ENCODE measurements around the gene GALNT7. TPM values are rescaled to one million over a fixed set of nuclear protein-coding genes. Genes with fewer than 3 reads are reported as not detected.

Gene GALNT7
- total RNA-seq, 1 experiment from 2014 or later = 13.8 TPM

- Histone ChIP-seq H3K36me3 (ENCODE audit: low read depth, low read length) (peaks cover 5% of the 10 kb centered on the region; the same call in 1 of the 2 replicates), H3K79me2 (ENCODE audit: low read length) (peaks cover 7% of the 10 kb centered on the region; the same call in 1 of the 2 replicates), H3K4me3 (ENCODE audit: low read length) (no peak overlapping the region), H3K9me2 (replicated peaks; ENCODE audit: low read length) (no peaks in the 10 kb centered on the region), H3K27me3 (ENCODE audit: low read length) (no peaks in the 10 kb centered on the region), H3K27ac (ENCODE audit: low read length) (no peak overlapping the region), H3F3A (ENCODE audit: low read length, unreplicated experiment) (no peaks in the 10 kb centered on the region), H3K4me2 (ENCODE audit: low read length) (no peak overlapping the region), H4K20me1 (ENCODE audit: low read length) (no peaks in the 10 kb centered on the region), H3K9ac (ENCODE audit: low read length) (no peak overlapping the region), H3K9me3 (ENCODE audit: low read length) (no peaks in the 10 kb centered on the region), H2AFZ (ENCODE audit: low read length) (no peak overlapping the region), H3K4me1 (ENCODE audit: insufficient read depth, low read length) (peaks cover 17% of the 10 kb centered on the region)
- ATAC-seq = no peak
- ChIA-PET POLR2A (ENCODE audit: unreplicated experiment) (no interaction called here), CTCF (no interaction called here)
- no TSS peak for BruUV-seq (replicated peaks)
- no peak for TF ChIP-seq CTCF (conservative IDR thresholded peaks at IDR 0.05; ENCODE audit: low read depth, low read length)
- TF ChIP-seq EZH2 (IDR thresholded peaks at IDR 0.05; ENCODE audit: low read length, unreplicated experiment) = no peak
- no peak for TF ChIP-seq EZH2phosphoT487 (IDR thresholded peaks at IDR 0.05; ENCODE audit: borderline replicate concordance, low read length)
- no peak for DNase-seq
- intact Hi-C loops (cut with micrococcal nuclease) = loop anchor here (10.0 kb wide), 1 partner anchor 420 kb away; no protein-coding TSS in a partner anchor
Measured at GRCh38 chr4:173254646-173255045, 86.0 kb downstream of the GALNT7 start.

GRCh38 chr4:173256825-173257224 lies 88.2 kb downstream of the GALNT7 start:
- no peaks in the 10 kb centered on the region for H3K9me2 ChIP-seq (replicated peaks; ENCODE audit: low read length)
- peaks cover 5% of the 10 kb centered on the region; the same call in 1 of the 2 replicates for H3K36me3 ChIP-seq (ENCODE audit: low read depth, low read length)
- no peaks in the 10 kb centered on the region for H3K9me3 ChIP-seq (ENCODE audit: low read length)
- ChIA-PET CTCF (interaction anchor here (1.3 to 1.7 kb wide), 3 partner anchors 45 to 243 kb away, joined by 7 to 12 read pairs (median 9); no protein-coding TSS in a partner anchor), POLR2A (ENCODE audit: unreplicated experiment) (no interaction called here)
- intact Hi-C loops (cut with micrococcal nuclease) = loop anchor here (1.0 to 10.0 kb wide), 4 partner anchors 86 to 422 kb away; no protein-coding TSS in a partner anchor
- ATAC-seq (no peak), DNase-seq (no peak)
- no TSS peak for BruUV-seq (replicated peaks)
- no peak overlapping the region for H3K27ac ChIP-seq (ENCODE audit: low read length)
- no peak overlapping the region for H3K4me2 ChIP-seq (ENCODE audit: low read length)
- H3K4me3 ChIP-seq (ENCODE audit: low read length) = no peak overlapping the region
- no peaks in the 10 kb centered on the region for H4K20me1 ChIP-seq (ENCODE audit: low read length)
- H3F3A ChIP-seq (ENCODE audit: low read length, unreplicated experiment) = no peaks in the 10 kb centered on the region
- H3K79me2 ChIP-seq (ENCODE audit: low read length) = peaks cover 7% of the 10 kb centered on the region; the same call in 1 of the 2 replicates
- H3K27me3 ChIP-seq (ENCODE audit: low read length) = no peaks in the 10 kb centered on the region
- peaks cover 9% of the 10 kb centered on the region for H3K4me1 ChIP-seq (ENCODE audit: insufficient read depth, low read length)
- H2AFZ ChIP-seq (ENCODE audit: low read length) = no peak overlapping the region
- H3K9ac ChIP-seq (ENCODE audit: low read length) = no peak overlapping the region
- no peak for TF ChIP-seq EZH2 (IDR thresholded peaks at IDR 0.05; ENCODE audit: low read length, unreplicated experiment)
- no peak for TF ChIP-seq CTCF (conservative IDR thresholded peaks at IDR 0.05; ENCODE audit: low read depth, low read length)
- no peak for TF ChIP-seq EZH2phosphoT487 (IDR thresholded peaks at IDR 0.05; ENCODE audit: borderline replicate concordance, low read length)

Data from PC-3 (cell line).